Mononuclear cell (primary cell): ENCODE measurements around the gene SSC5D. TPM values are rescaled to one million over a fixed set of nuclear protein-coding genes. Genes with fewer than 3 reads are reported as not detected.

Experiments
- H3K27me3 ChIP-seq: 2 replicates; pipeline ENCODE4 v1.6.0; 2011; ENCODE audit warnings: low read length, control low read depth; ENCODE audit not compliant: insufficient read depth
- H3K4me1 ChIP-seq: 2 replicates; pipeline ENCODE4 v1.5.1; 2011; ENCODE audit warnings: mild to moderate bottlenecking, low read length, control low read depth; ENCODE audit not compliant: insufficient read depth
- H3K4me3 ChIP-seq: 2 replicates; pipeline ENCODE4 v1.5.1; 2011; ENCODE audit warnings: mild to moderate bottlenecking, low read length, moderate library complexity
- H3K9me3 ChIP-seq: 2 replicates; pipeline ENCODE4 v1.5.1; 2011; ENCODE audit warnings: low read depth, mild to moderate bottlenecking, control low read depth, low read length
- total RNA-seq: library from RNA; depleted of rRNA; stranded (reverse); fragments of >200 nt; gene quantifications from one replicate; pipeline ENCODE4 v1.2.3, GENCODE V29; 2012

The SSC5D gene
- total RNA-seq, 1 donor, result 0.10 TPM

GRCh38 chr19:55461974-55462626 lies 26.1 kb upstream of the SSC5D start:
- H3K4me3 ChIP-seq, result peak overlapping the region; percentile 49
- H3K4me1 ChIP-seq, result peaks cover 19% of the 10 kb centered on the region
- H3K9me3 ChIP-seq, result no peaks in the 10 kb centered on the region
- H3K27me3 ChIP-seq, result no peaks in the 10 kb centered on the region

GRCh38 chr19:55462722-55463121 lies 25.5 kb upstream of the SSC5D start:
- no peak overlapping the region for H3K4me3 ChIP-seq
- peaks cover 19% of the 10 kb centered on the region for H3K4me1 ChIP-seq
- no peaks in the 10 kb centered on the region for H3K9me3 ChIP-seq
- H3K27me3 ChIP-seq, result no peaks in the 10 kb centered on the region

GRCh38 chr19:55463583-55464031 lies 24.6 kb upstream of the SSC5D start:
- H3K4me3 ChIP-seq, result no peak overlapping the region
- no peaks in the 10 kb centered on the region for H3K9me3 ChIP-seq
- peaks cover 23% of the 10 kb centered on the region for H3K4me1 ChIP-seq
- H3K27me3 ChIP-seq, result no peaks in the 10 kb centered on the region

GRCh38 chr19:55464039-55464661 lies 24.1 kb upstream of the SSC5D start:
- H3K4me1 ChIP-seq, result peaks cover 23% of the 10 kb centered on the region
- H3K9me3 ChIP-seq, result no peaks in the 10 kb centered on the region
- H3K27me3 ChIP-seq, result no peaks in the 10 kb centered on the region
- H3K4me3 ChIP-seq, result no peak overlapping the region

GRCh38 chr19:55464662-55465054 lies 23.6 kb upstream of the SSC5D start, which contains the start of gene C19orf85:
Gene C19orf85 (minus strand): TSS chr19:55464751. CDS start chr19:55464554, 197 bp downstream.
- H3K4me1 ChIP-seq, result peaks cover 23% of the 10 kb centered on the region
- no peaks in the 10 kb centered on the region for H3K27me3 ChIP-seq
- H3K9me3 ChIP-seq, result no peaks in the 10 kb centered on the region
- no peak within 1 kb of the TSS for H3K4me3 ChIP-seq

GRCh38 chr19:55465460-55466240 lies 22.6 kb upstream of the SSC5D start:
- H3K4me1 ChIP-seq, result peaks cover 19% of the 10 kb centered on the region
- no peaks in the 10 kb centered on the region for H3K9me3 ChIP-seq
- H3K4me3 ChIP-seq, result no peak overlapping the region
- no peaks in the 10 kb centered on the region for H3K27me3 ChIP-seq

- Histone ChIP-seq H3K27me3 (no peaks in the 10 kb centered on the region), H3K4me3 (no peak overlapping the region), H3K9me3 (no peaks in the 10 kb centered on the region), H3K4me1 (peaks cover 13% of the 10 kb centered on the region)
Measured at GRCh38 chr19:55466241-55466614, 22.0 kb upstream of the SSC5D start.

- Histone ChIP-seq H3K4me1 (peaks cover 6% of the 10 kb centered on the region), H3K4me3 (no peak overlapping the region), H3K27me3 (no peaks in the 10 kb centered on the region), H3K9me3 (no peaks in the 10 kb centered on the region)
Measured at GRCh38 chr19:55467236-55468053, 20.8 kb upstream of the SSC5D start.

GRCh38 chr19:55468054-55468393 lies 20.2 kb upstream of the SSC5D start:
- peaks cover 4% of the 10 kb centered on the region for H3K4me1 ChIP-seq
- no peaks in the 10 kb centered on the region for H3K9me3 ChIP-seq
- no peak overlapping the region for H3K4me3 ChIP-seq
- H3K27me3 ChIP-seq, result no peaks in the 10 kb centered on the region

GRCh38 chr19:55471266-55471665 lies 17.0 kb upstream of the SSC5D start:
- Histone ChIP-seq H3K27me3 (no peaks in the 10 kb centered on the region), H3K4me1 (peaks cover 11% of the 10 kb centered on the region), H3K9me3 (no peaks in the 10 kb centered on the region), H3K4me3 (no peak overlapping the region)

- no peaks in the 10 kb centered on the region for H3K9me3 ChIP-seq
- H3K4me1 ChIP-seq, result peaks cover 17% of the 10 kb centered on the region
- H3K4me3 ChIP-seq, result no peak overlapping the region
- no peaks in the 10 kb centered on the region for H3K27me3 ChIP-seq
Measured at GRCh38 chr19:55472463-55472862, 15.8 kb upstream of the SSC5D start.

- Histone ChIP-seq H3K27me3 (no peaks in the 10 kb centered on the region), H3K4me1 (peaks cover 21% of the 10 kb centered on the region), H3K4me3 (no peak overlapping the region), H3K9me3 (no peaks in the 10 kb centered on the region)
Measured at GRCh38 chr19:55473225-55474012, 14.8 kb upstream of the SSC5D start.

- H3K27me3 ChIP-seq, result no peaks in the 10 kb centered on the region
- H3K4me1 ChIP-seq, result peaks cover 21% of the 10 kb centered on the region
- H3K4me3 ChIP-seq, result no peak overlapping the region
- H3K9me3 ChIP-seq, result no peaks in the 10 kb centered on the region
Measured at GRCh38 chr19:55474269-55475265, 13.7 kb upstream of the SSC5D start.
